ENCODE results near the gene SH2D1B. TPM values are rescaled to one million over a fixed set of nuclear protein-coding genes. Genes with fewer than 3 reads are reported as not detected.

SH2D1B gene
- total RNA-seq, 1 experiment from 2014 or later, result 0.04 TPM

- Histone ChIP-seq H3K4me2 (ENCODE audit: low read length) (no peak overlapping the region), H3K79me2 (ENCODE audit: low read length) (no peaks in the 10 kb centered on the region), H3K9me2 (replicated peaks; ENCODE audit: low read length) (no peaks in the 10 kb centered on the region), H3K27me3 (ENCODE audit: low read length) (no peaks in the 10 kb centered on the region), H4K20me1 (ENCODE audit: low read length) (no peaks in the 10 kb centered on the region), H3K9me3 (ENCODE audit: low read length) (no peaks in the 10 kb centered on the region), H3K36me3 (ENCODE audit: low read depth, low read length) (no peaks in the 10 kb centered on the region), H2AFZ (ENCODE audit: low read length) (no peak overlapping the region), H3F3A (ENCODE audit: low read length, unreplicated experiment) (no peaks in the 10 kb centered on the region), H3K27ac (ENCODE audit: low read length) (no peak overlapping the region), H3K4me1 (ENCODE audit: insufficient read depth, low read length) (peaks cover 11% of the 10 kb centered on the region), H3K9ac (ENCODE audit: low read length) (no peak overlapping the region), H3K4me3 (ENCODE audit: low read length) (no peak overlapping the region)
- DNase-seq (no peak), ATAC-seq (no peak)
- CTCF ChIA-PET, result interaction anchor here (1.9 kb wide), 1 partner anchor 30 kb away, joined by 14 read pairs; no protein-coding TSS in a partner anchor
- intact Hi-C loops (cut with micrococcal nuclease), result no loop called here
- no peak for TF ChIP-seq CTCF (conservative IDR thresholded peaks at IDR 0.05; ENCODE audit: low read depth, low read length)
- no peak for TF ChIP-seq EZH2 (IDR thresholded peaks at IDR 0.05; ENCODE audit: low read length, unreplicated experiment)
- no peak for TF ChIP-seq EZH2phosphoT487 (IDR thresholded peaks at IDR 0.05; ENCODE audit: borderline replicate concordance, low read length)
- no TSS peak for BruUV-seq (replicated peaks)
- POLR2A ChIA-PET (ENCODE audit: unreplicated experiment), result no interaction called here
Observed at GRCh38 chr1:162388083-162388594, 23.8 kb downstream of the SH2D1B start.

GRCh38 chr1:162387226-162388082 lies 24.5 kb downstream of the SH2D1B start:
- H3K9me3 ChIP-seq (ENCODE audit: low read length), result no peaks in the 10 kb centered on the region
- no peaks in the 10 kb centered on the region for H4K20me1 ChIP-seq (ENCODE audit: low read length)
- H3K4me2 ChIP-seq (ENCODE audit: low read length), result no peak overlapping the region
- ChIA-PET POLR2A (ENCODE audit: unreplicated experiment) (no interaction called here), CTCF (no interaction called here)
- H3K27me3 ChIP-seq (ENCODE audit: low read length), result no peaks in the 10 kb centered on the region
- H3K9me2 ChIP-seq (replicated peaks; ENCODE audit: low read length), result no peaks in the 10 kb centered on the region
- peaks cover 14% of the 10 kb centered on the region for H3K4me1 ChIP-seq (ENCODE audit: insufficient read depth, low read length)
- DNase-seq (no peak), ATAC-seq (no peak)
- no peak overlapping the region for H3K9ac ChIP-seq (ENCODE audit: low read length)
- BruUV-seq (replicated peaks), result no TSS peak
- no peaks in the 10 kb centered on the region for H3K36me3 ChIP-seq (ENCODE audit: low read depth, low read length)
- no peak overlapping the region for H3K4me3 ChIP-seq (ENCODE audit: low read length)
- H3K27ac ChIP-seq (ENCODE audit: low read length), result no peak overlapping the region
- intact Hi-C loops (cut with micrococcal nuclease), result no loop called here
- no peaks in the 10 kb centered on the region for H3K79me2 ChIP-seq (ENCODE audit: low read length)
- H2AFZ ChIP-seq (ENCODE audit: low read length), result no peak overlapping the region
- no peaks in the 10 kb centered on the region for H3F3A ChIP-seq (ENCODE audit: low read length, unreplicated experiment)
- TF ChIP-seq CTCF (conservative IDR thresholded peaks at IDR 0.05; ENCODE audit: low read depth, low read length) (no peak), EZH2 (IDR thresholded peaks at IDR 0.05; ENCODE audit: low read length, unreplicated experiment) (no peak), EZH2phosphoT487 (IDR thresholded peaks at IDR 0.05; ENCODE audit: borderline replicate concordance, low read length) (no peak)
